ENCODE data around the gene AURKAIP1. TPM values are rescaled to one million over a fixed set of nuclear protein-coding genes. Genes with fewer than 3 reads are reported as not detected.

AURKAIP1 gene
- total and polyA plus RNA-seq, 2 of the 4 experiments (the other 2 are of a cell fraction), result 45.7 to 107 TPM

DNA sequence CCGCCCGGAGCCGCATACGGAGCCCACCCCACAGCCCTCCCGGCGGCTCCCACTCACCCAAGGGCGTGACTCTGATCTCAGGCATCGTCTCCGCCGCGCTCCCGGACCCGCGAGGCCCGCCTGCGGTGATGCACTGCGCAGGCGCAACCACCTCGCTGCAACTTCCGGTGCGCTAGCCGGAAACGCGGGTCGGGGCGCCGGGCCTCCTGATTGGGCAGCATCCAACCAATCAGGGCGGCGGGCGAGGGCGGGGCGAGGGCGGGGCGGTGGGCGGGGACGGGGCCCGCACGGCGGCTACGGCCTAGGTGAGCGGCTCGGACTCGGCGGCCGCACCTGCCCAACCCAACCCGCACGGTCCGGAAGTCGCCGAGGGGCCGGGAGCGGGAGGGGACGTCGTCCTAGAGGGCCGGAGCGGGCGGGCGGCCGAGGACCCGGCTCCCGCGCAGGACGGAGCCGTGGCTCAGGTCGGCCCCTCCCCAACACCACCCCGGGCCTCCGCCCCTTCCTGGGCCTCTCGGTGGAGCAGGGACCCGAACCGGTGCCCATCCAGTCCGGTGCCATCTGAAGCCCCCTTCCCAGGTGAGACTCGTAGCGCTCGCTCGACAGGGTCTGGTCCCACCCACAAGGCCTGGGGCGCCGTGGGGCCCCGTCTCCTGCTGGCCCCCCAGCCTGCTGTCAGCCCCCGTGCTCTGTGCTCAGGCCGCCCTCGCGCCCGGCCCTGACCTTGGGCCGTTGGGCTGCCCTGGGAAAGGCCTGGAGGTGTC lies 50.3 kb downstream of the AURKAIP1 start, which contains the start of the genes CPTP and INTS11:
TSS of gene CPTP (plus strand) at position 279 of the 764 bp plus-strand sequence. CDS start 2,109 bp downstream, outside the sequence.
TSS of gene INTS11 (minus strand) at position 137 of the 764 bp plus-strand sequence. CDS start at position 85, 52 bp downstream.
- peak within 1 kb of the TSS; percentile 76 for H3K27ac ChIP-seq (ENCODE audit: insufficient read depth, low read length)
- H3K79me1 ChIP-seq (ENCODE audit: low read depth in 1 of 2, low read length in 2 of 2), result peaks cover 3 to 58% of the 10 kb centered on the region in 2 experiments; a peak in 2 of 4 replicates
- DNase-seq (peak; percentile 85), ATAC-seq (ENCODE audit: low read depth) (peak; percentile 90)
- H3K18ac ChIP-seq (ENCODE audit: low read depth, low read length), result no peak within 1 kb of the TSS
- peak within 1 kb of the TSS; percentile 1; the same call in 1 of the 2 replicates for H3K56ac ChIP-seq (ENCODE audit: extremely low read depth, insufficient read depth, low read length)
- peak within 1 kb of the TSS; percentile 75 for H4K91ac ChIP-seq (ENCODE audit: insufficient read depth, low read depth, low read length)
- H3K23ac ChIP-seq (ENCODE audit: low read depth, low read length), result peak within 1 kb of the TSS; percentile 51
- H3K9ac ChIP-seq (ENCODE audit: low read depth, low read length), result peak within 1 kb of the TSS; percentile 90
- in situ Hi-C loops (cut with MboI; ENCODE audit: low sequenced_read_pairs), result no loop called here
- peak within 1 kb of the TSS; percentile 99 for H2AK9ac ChIP-seq (replicated peaks; ENCODE audit: low read depth, low read length, poor library complexity)
- intact Hi-C loops (cut with micrococcal nuclease), result no loop called here
- TF ChIP-seq MXI1 (IDR thresholded peaks at IDR 0.05; ENCODE audit: borderline replicate concordance, low read depth, low read length), result peak; percentile 42; the same call in 1 of the 2 replicates
- TF ChIP-seq CHD1 (IDR thresholded peaks at IDR 0.05; ENCODE audit: low read depth, low read length), result no peak
- TF ChIP-seq MAZ (IDR thresholded peaks at IDR 0.05; ENCODE audit: borderline replicate concordance, low read depth, low read length), result 0 out of 2 replicates have a peak, but pooled peaks have one; percentile 23
- peak; percentile 81 for TF ChIP-seq POLR2A (IDR thresholded peaks at IDR 0.05; ENCODE audit: low read depth, low read length)
- H3K27me3 ChIP-seq (ENCODE audit: control insufficient read depth, insufficient read depth, low read length), result no peaks in the 10 kb centered on the region
- peak within 1 kb of the TSS; percentile 96 for H2AFZ ChIP-seq (replicated peaks; ENCODE audit: low read length, poor library complexity)
- CTCF ChIA-PET, result no interaction called here
- H4K8ac ChIP-seq (ENCODE audit: low read depth in 2 of 2, low read length in 2 of 2), result peak within 1 kb of the TSS; percentile 74 to 88; a peak in 3 of 4 replicates
- H2BK120ac ChIP-seq (ENCODE audit: low read depth, low read length), result no peak within 1 kb of the TSS
- H2BK20ac ChIP-seq (ENCODE audit: low read depth, low read length), result no peak within 1 kb of the TSS
- H3K36me3 ChIP-seq (ENCODE audit: control insufficient read depth, insufficient read depth, low read length), result peaks cover 14% of the 10 kb centered on the region
- POLR2A ChIA-PET (ENCODE audit: unreplicated experiment), result no interaction called here
- H3K14ac ChIP-seq (replicated peaks; ENCODE audit: low read depth, low read length), result peak within 1 kb of the TSS; percentile 45
- H2BK5ac ChIP-seq (ENCODE audit: low read depth, low read length, poor library complexity, severe bottlenecking), result peak within 1 kb of the TSS; percentile 69
- no TSS peak for BruUV-seq (replicated peaks)
- H3K4me3 ChIP-seq (ENCODE audit: insufficient read depth, low read depth, low read length), result peak within 1 kb of the TSS; percentile 99
- peak within 1 kb of the TSS; percentile 85 for H2AK5ac ChIP-seq (ENCODE audit: low read depth, low read length)
- peak within 1 kb of the TSS; percentile 61 for H4K5ac ChIP-seq (ENCODE audit: low read depth, low read length)
- peaks cover 53% of the 10 kb centered on the region for H4K20me1 ChIP-seq (ENCODE audit: insufficient read depth, low read length)
- H3K4me2 ChIP-seq (ENCODE audit: low read depth, low read length), result peak within 1 kb of the TSS; percentile 91
- WGBS, 2 experiments (ENCODE audit: extremely low coverage in 2 of 2, insufficient read length in 1 of 2), result 2% methylated on average over 38 of the region's 84 CpGs; no CpG with 5 or more reads in 1 of the 2 experiments
- dilution Hi-C loops (cut with HindIII; ENCODE audit: low sequenced_read_pairs, unreplicated experiment), result no loop called here
- H2BK15ac ChIP-seq (ENCODE audit: low read depth, low read length), result no peak within 1 kb of the TSS
- H3K9me1 ChIP-seq (ENCODE audit: insufficient read depth, low read length), result peaks cover 4% of the 10 kb centered on the region
- peak within 1 kb of the TSS; percentile 72 for H3K4ac ChIP-seq (ENCODE audit: low read depth, low read length)
- no peaks in the 10 kb centered on the region for H3K9me3 ChIP-seq (ENCODE audit: control insufficient read depth, insufficient read depth, low read length)
- H3K4me1 ChIP-seq (ENCODE audit: control insufficient read depth, insufficient read depth, low read length), result peaks cover 7% of the 10 kb centered on the region; the same call in 1 of the 2 replicates
